GM12878 (cell line): ENCODE data around the gene PEX12. TPM values are rescaled to one million over a fixed set of nuclear protein-coding genes. Genes with fewer than 3 reads are reported as not detected.
A peak's percentile ranks its signal among the peaks of the same experiment; 100 is the strongest.

ENCODE experiments used
- ATAC-seq: fragments of 200-7000 bp; cut with Tn5 transposase; 3 replicates; pipeline ENCODE4 v1.9.1; 2020; ENCODE audit warnings: mild to moderate bottlenecking, moderate library complexity
- BruUV-seq: library from RNA; stranded (reverse); fragments of 400-500 nt; replicated peaks from 2 replicates; lab custom pipeline; 2021; lab: Mats Ljungman, UMichigan
- CTCF ChIA-PET: fragments of 300-600 bp; sonication (Branson Sonifier 250); formaldehyde crosslinking; extraction: SDS; loops from one replicate; lab custom pipeline; 2021; ENCODE audit warnings: inconsistent platforms; lab: Yijun Ruan, JAX
- POLR2A ChIA-PET: fragments of 350-600 bp; formaldehyde crosslinking; extraction: SDS; loops from one replicate; lab custom pipeline; 2021; ENCODE audit warnings: inconsistent platforms; lab: Charles Lee
- RAD21 ChIA-PET: fragments of 300-600 bp; sonication (Branson Sonifier 250); formaldehyde crosslinking; loops from one replicate; lab custom pipeline; 2023; ENCODE audit warnings: antibody characterized with exemption; ENCODE audit not compliant: unreplicated experiment; lab: Charles Lee
- SMC1A ChIA-PET: fragments of 300-600 bp; sonication (Branson Sonifier 250); formaldehyde crosslinking; loops from one replicate; lab custom pipeline; 2023; ENCODE audit not compliant: unreplicated experiment, uncharacterized antibody; lab: Charles Lee
- DNase-seq: peaks from one replicate; pipeline ENCODE4 v3.0.0-alpha.2; 2011; ENCODE audit warnings: low read depth, low spot score
- FAIRE-seq: peaks from 3 replicates; lab custom pipeline; 2011; peaks lifted over from hg19 to GRCh38; lab: Jason Lieb, UNC
- H2AFZ ChIP-seq: 2 replicates; pipeline ENCODE4 v1.6.0; 2011; ENCODE audit warnings: low read depth, low read length, control low read depth; ENCODE audit not compliant: control insufficient read depth
- H3K27ac ChIP-seq: 2 replicates; pipeline ENCODE4 v1.5.1; 2011; ENCODE audit warnings: control low read depth; ENCODE audit not compliant: control insufficient read depth, insufficient read depth
- H3K27me3 ChIP-seq, 2 experiments: replicated peaks in 1 of 2; 2 replicates each; pipeline versions ENCODE4 v1.6.0 to v1.6.1; 2011; ENCODE audit warnings: low read length in 1 of 2; ENCODE audit not compliant: control insufficient read depth in 2 of 2, insufficient read depth in 2 of 2
- H3K36me3 ChIP-seq, 2 experiments: 2 replicates each; pipeline ENCODE4 v1.5.1; 2011; ENCODE audit warnings: low read length in 1 of 2; ENCODE audit not compliant: control insufficient read depth in 2 of 2, insufficient read depth in 2 of 2
- H3K4me1 ChIP-seq: 2 replicates; pipeline ENCODE4 v1.6.1; 2011; ENCODE audit warnings: mild to moderate bottlenecking, low read length, moderate library complexity, mixed read lengths; ENCODE audit not compliant: control insufficient read depth, insufficient read depth
- H3K4me2 ChIP-seq: 2 replicates; pipeline ENCODE4 v1.6.0; 2011; ENCODE audit warnings: control low read depth; ENCODE audit not compliant: control insufficient read depth, insufficient read depth
- H3K4me3 ChIP-seq: fragments of 200-600 bp; sonication (generic); 2 replicates; pipeline ENCODE4 v1.5.1; 2016
- H3K79me2 ChIP-seq: 2 replicates; pipeline ENCODE4 v1.6.0; 2011; ENCODE audit warnings: low read length; ENCODE audit not compliant: control insufficient read depth, insufficient read depth
- H3K9ac ChIP-seq: 2 replicates; pipeline ENCODE4 v1.8.0; 2011; ENCODE audit warnings: low read length, control low read depth, mixed read lengths; ENCODE audit not compliant: control insufficient read depth, insufficient read depth
- H3K9me3 ChIP-seq: replicated peaks from 3 replicates; pipeline ENCODE4 v1.5.1; 2011; ENCODE audit warnings: mild to moderate bottlenecking, low read length; ENCODE audit not compliant: control insufficient read depth, insufficient read depth
- H4K20me1 ChIP-seq: 2 replicates; pipeline ENCODE4 v1.6.0; 2011; ENCODE audit not compliant: control insufficient read depth, insufficient read depth
- FOXK2 ChIP-seq: fragments of 450-650 bp; IDR thresholded peaks from 2 replicates; pipeline ENCODE4 v1.6.1; 2017; ENCODE audit warnings: mild to moderate bottlenecking, moderate library complexity
- IKZF1 ChIP-seq: fragments of 450-650 bp; conservative IDR thresholded peaks from 2 replicates; pipeline ENCODE4 v1.6.1; 2017; ENCODE audit warnings: antibody characterized with exemption, mild to moderate bottlenecking
- IKZF2 ChIP-seq, 2 experiments: fragments of 450-650 bp; IDR thresholded peaks; 2 replicates each; pipeline ENCODE4 v1.6.1; 2017; ENCODE audit warnings: mild to moderate bottlenecking in 2 of 2, moderate library complexity in 2 of 2
- KDM1A ChIP-seq: fragments of 200-600 bp; sonication (generic); IDR thresholded peaks from 2 replicates; pipeline ENCODE4 v1.6.1; 2016; ENCODE audit warnings: borderline replicate concordance
- NFIC ChIP-seq: IDR thresholded peaks from 2 replicates; pipeline ENCODE4 v1.6.1; 2012; ENCODE audit warnings: low read depth, mild to moderate bottlenecking, inconsistent platforms, low read length, moderate library complexity
- RB1 ChIP-seq: fragments of 450-650 bp; formaldehyde crosslinking; IDR thresholded peaks from 2 replicates; pipeline ENCODE4 v1.6.1; 2017; ENCODE audit warnings: mild to moderate bottlenecking, borderline replicate concordance
- RCOR1 ChIP-seq: conservative IDR thresholded peaks from 2 replicates; pipeline ENCODE4 v1.6.1; 2012; ENCODE audit warnings: low read depth, low read length, improper control_type of control experiment
- TBL1XR1 ChIP-seq: IDR thresholded peaks from 2 replicates; pipeline ENCODE4 v1.6.1; 2012; ENCODE audit warnings: low read depth, low read length, improper control_type of control experiment
- WGBS: methylation state at CpG from one replicate; pipeline ENCODE4 v1.1.6; 2016; ENCODE audit warnings: low lambda C conversion rate; ENCODE audit not compliant: insufficient replicate concordance, insufficient coverage; ENCODE audit errors: missing lambda C conversion rate; 5-methylcytosine and 5-hydroxymethylcytosine counted together
- in situ Hi-C: fragments of 300-500 bp; cut with MboI; formaldehyde crosslinking; loops from 9 replicates; pipeline ENCODE4 v1.14.3; 2018; ENCODE audit warnings: mixed read lengths
- intact Hi-C: fragments of 100-400 bp; cut with micrococcal nuclease; formaldehyde crosslinking; loops from one replicate; pipeline ENCODE4 v1.14.2; 2022; ENCODE audit not compliant: unreplicated experiment
- polyA plus RNA-seq, 11 experiments: library from polyadenylated mRNA; depleted of rRNA in 4 of 11; unstranded in 6 of 11; stranded (reverse) in 5 of 11; fragments of >200 nt; fragmentation: Nextera tagmentation in 4 of 11; fragmentation: Illumina TruSeq in 1 of 11; extraction: Ambion mirVana in 4 of 11; extraction: Trizol in 1 of 11; gene quantifications; 1 replicate in 1 of 11; 2 replicates in 10 of 11; pipeline versions ENCODE4 v1.2.1 to v1.2.3, GENCODE V29; 2011 to 2016; ENCODE audit warnings: inconsistent platforms in 2 of 11, missing spikeins in 2 of 11, low read depth in 1 of 11
- total RNA-seq, 4 experiments: library from RNA; depleted of rRNA in 3 of 4; stranded (reverse); fragments of >200 nt in 3 of 4; fragmentation: Illumina TruSeq in 1 of 4; extraction: Trizol in 1 of 4; gene quantifications; 2 replicates each; pipeline versions ENCODE4 v1.2.1 to v1.2.3, GENCODE V29; 2013 to 2021
- TF ChIP-seq, protein P1 (sequence below): fragments of 450-650 bp; IDR thresholded peaks from 2 replicates; pipeline ENCODE4 v1.6.1; 2017; ENCODE audit warnings: low read depth, mild to moderate bottlenecking, moderate library complexity
- TF ChIP-seq, protein P2 (sequence below), 3 experiments: IDR thresholded peaks in 2 of 3; conservative IDR thresholded peaks in 1 of 3; 2 replicates each; pipeline ENCODE4 v1.5.1; 2011; ENCODE audit warnings: low read depth in 3 of 3, low read length in 3 of 3, mild to moderate bottlenecking in 3 of 3, control low read depth in 2 of 3, moderate library complexity in 2 of 3, inconsistent platforms in 1 of 3, mixed read lengths in 1 of 3; ENCODE audit not compliant: control insufficient read depth in 2 of 3, insufficient read depth in 1 of 3; ENCODE audit errors: extremely low read depth in 1 of 3
- TF ChIP-seq, protein P3 (sequence below): fragments of 450-650 bp; IDR thresholded peaks from 2 replicates; pipeline ENCODE4 v1.6.1; 2018; ENCODE audit warnings: mild to moderate bottlenecking, low read depth, moderate library complexity; ENCODE audit not compliant: partially characterized antibody
- TF ChIP-seq, protein P4 (sequence below): fragments of 450-650 bp; conservative IDR thresholded peaks from 2 replicates; pipeline ENCODE4 v1.6.1; 2017; ENCODE audit warnings: mild to moderate bottlenecking, moderate library complexity

Gene PEX12
- total and polyA plus RNA-seq, 10 of the 15 experiments (the other 5 are each of a cell fraction or from before 2014, with no cell fraction given), result 2.9 to 15.8 (median 4.6) TPM

DNA sequence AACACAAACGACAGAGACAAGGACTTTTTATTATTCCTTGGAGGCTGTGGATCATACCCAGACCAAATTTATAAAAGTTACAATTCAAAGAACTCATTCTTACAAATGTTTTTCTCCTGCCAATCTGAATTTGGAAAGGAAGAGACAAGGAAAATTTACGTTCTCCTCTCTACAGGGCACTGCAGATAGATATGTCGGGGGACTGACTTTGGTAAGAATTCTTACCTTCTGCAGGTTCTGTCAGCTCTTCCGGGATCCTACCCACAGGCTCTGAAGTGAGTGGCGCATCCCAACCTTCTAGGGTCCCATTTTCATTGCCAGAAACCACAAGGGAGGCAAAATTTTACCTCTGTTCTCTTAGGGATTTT, 38.7 kb downstream of the PEX12 start:
- SMC1A ChIA-PET, result interaction anchor here (0.7 to 12.6 kb wide), 10 partner anchors 39 to 368 kb away, joined by 3 to 251 read pairs (median 6); partner anchors contain the start of genes AP2B1, PEX12, SLFN11 and SLFN12
- peak overlapping the region; percentile 61 for H2AFZ ChIP-seq
- no peaks in the 10 kb centered on the region for H3K9me3 ChIP-seq
- BruUV-seq, result TSS peak; percentile 41
- TF ChIP-seq FOXK2 (no peak), RCOR1 (no peak), IKZF2 (IDR thresholded peaks at IDR 0.05) (0 out of 4 replicates have a peak, but pooled peaks of 1 of the 2 experiments have one; percentile 9), NFIC (no peak), TBL1XR1 (peak; percentile 35; the same call in 1 of the 2 replicates), IKZF1 (0 out of 2 replicates have a peak, but pooled peaks have one; percentile 13), RB1 (no peak), KDM1A (no peak)
- TF ChIP-seq, protein P1, sequence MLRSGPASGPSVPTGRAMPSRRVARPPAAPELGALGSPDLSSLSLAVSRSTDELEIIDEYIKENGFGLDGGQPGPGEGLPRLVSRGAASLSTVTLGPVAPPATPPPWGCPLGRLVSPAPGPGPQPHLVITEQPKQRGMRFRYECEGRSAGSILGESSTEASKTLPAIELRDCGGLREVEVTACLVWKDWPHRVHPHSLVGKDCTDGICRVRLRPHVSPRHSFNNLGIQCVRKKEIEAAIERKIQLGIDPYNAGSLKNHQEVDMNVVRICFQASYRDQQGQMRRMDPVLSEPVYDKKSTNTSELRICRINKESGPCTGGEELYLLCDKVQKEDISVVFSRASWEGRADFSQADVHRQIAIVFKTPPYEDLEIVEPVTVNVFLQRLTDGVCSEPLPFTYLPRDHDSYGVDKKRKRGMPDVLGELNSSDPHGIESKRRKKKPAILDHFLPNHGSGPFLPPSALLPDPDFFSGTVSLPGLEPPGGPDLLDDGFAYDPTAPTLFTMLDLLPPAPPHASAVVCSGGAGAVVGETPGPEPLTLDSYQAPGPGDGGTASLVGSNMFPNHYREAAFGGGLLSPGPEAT, result 0 out of 2 replicates have a peak, but pooled peaks have one; percentile 9
- TF ChIP-seq, protein P2, sequence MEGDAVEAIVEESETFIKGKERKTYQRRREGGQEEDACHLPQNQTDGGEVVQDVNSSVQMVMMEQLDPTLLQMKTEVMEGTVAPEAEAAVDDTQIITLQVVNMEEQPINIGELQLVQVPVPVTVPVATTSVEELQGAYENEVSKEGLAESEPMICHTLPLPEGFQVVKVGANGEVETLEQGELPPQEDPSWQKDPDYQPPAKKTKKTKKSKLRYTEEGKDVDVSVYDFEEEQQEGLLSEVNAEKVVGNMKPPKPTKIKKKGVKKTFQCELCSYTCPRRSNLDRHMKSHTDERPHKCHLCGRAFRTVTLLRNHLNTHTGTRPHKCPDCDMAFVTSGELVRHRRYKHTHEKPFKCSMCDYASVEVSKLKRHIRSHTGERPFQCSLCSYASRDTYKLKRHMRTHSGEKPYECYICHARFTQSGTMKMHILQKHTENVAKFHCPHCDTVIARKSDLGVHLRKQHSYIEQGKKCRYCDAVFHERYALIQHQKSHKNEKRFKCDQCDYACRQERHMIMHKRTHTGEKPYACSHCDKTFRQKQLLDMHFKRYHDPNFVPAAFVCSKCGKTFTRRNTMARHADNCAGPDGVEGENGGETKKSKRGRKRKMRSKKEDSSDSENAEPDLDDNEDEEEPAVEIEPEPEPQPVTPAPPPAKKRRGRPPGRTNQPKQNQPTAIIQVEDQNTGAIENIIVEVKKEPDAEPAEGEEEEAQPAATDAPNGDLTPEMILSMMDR (IDR thresholded peaks at IDR 0.05 in 2 of 3, conservative IDR thresholded peaks at IDR 0.05 in 1 of 3; ENCODE audit: control insufficient read depth in 2 of 3, extremely low read depth in 1 of 3, insufficient read depth in 1 of 3, low read depth in 3 of 3, low read length in 3 of 3), result no peak
- TF ChIP-seq, protein P3, sequence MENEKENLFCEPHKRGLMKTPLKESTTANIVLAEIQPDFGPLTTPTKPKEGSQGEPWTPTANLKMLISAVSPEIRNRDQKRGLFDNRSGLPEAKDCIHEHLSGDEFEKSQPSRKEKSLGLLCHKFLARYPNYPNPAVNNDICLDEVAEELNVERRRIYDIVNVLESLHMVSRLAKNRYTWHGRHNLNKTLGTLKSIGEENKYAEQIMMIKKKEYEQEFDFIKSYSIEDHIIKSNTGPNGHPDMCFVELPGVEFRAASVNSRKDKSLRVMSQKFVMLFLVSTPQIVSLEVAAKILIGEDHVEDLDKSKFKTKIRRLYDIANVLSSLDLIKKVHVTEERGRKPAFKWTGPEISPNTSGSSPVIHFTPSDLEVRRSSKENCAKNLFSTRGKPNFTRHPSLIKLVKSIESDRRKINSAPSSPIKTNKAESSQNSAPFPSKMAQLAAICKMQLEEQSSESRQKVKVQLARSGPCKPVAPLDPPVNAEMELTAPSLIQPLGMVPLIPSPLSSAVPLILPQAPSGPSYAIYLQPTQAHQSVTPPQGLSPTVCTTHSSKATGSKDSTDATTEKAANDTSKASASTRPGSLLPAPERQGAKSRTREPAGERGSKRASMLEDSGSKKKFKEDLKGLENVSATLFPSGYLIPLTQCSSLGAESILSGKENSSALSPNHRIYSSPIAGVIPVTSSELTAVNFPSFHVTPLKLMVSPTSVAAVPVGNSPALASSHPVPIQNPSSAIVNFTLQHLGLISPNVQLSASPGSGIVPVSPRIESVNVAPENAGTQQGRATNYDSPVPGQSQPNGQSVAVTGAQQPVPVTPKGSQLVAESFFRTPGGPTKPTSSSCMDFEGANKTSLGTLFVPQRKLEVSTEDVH, result no peak
- TF ChIP-seq, protein P4, sequence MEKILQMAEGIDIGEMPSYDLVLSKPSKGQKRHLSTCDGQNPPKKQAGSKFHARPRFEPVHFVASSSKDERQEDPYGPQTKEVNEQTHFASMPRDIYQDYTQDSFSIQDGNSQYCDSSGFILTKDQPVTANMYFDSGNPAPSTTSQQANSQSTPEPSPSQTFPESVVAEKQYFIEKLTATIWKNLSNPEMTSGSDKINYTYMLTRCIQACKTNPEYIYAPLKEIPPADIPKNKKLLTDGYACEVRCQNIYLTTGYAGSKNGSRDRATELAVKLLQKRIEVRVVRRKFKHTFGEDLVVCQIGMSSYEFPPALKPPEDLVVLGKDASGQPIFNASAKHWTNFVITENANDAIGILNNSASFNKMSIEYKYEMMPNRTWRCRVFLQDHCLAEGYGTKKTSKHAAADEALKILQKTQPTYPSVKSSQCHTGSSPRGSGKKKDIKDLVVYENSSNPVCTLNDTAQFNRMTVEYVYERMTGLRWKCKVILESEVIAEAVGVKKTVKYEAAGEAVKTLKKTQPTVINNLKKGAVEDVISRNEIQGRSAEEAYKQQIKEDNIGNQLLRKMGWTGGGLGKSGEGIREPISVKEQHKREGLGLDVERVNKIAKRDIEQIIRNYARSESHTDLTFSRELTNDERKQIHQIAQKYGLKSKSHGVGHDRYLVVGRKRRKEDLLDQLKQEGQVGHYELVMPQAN, result no peak
- ATAC-seq, result no peak
- WGBS, result 2% methylated on average over 5 of the region's 5 CpGs
- FAIRE-seq, result no peak
- H3K4me2 ChIP-seq, result peak overlapping the region; percentile 85
- peak overlapping the region; percentile 80 for H3K9ac ChIP-seq
- H3K4me1 ChIP-seq, result peaks cover 19% of the 10 kb centered on the region
- peaks cover 54% of the 10 kb centered on the region for H3K79me2 ChIP-seq
- CTCF ChIA-PET, result interaction anchor here (0.6 to 16.4 kb wide), 24 partner anchors 8 to 457 kb away, joined by 3 to 321 read pairs (median 4); partner anchors contain the start of genes PEX12, SLFN11, SLFN13 and SLFN14
- peak overlapping the region; percentile 92 for H3K27ac ChIP-seq
- POLR2A ChIA-PET, result interaction anchor here (0.6 to 1.0 kb wide), 6 partner anchors 86 to 1856 kb away, joined by 3 to 5 read pairs (median 3); partner anchors contain the start of gene SLFN13
- H3K4me3 ChIP-seq, result peak overlapping the region; percentile 84
- no peaks in the 10 kb centered on the region for H3K36me3 ChIP-seq
- no peaks in the 10 kb centered on the region for H3K27me3 ChIP-seq
- RAD21 ChIA-PET, result interaction anchor here (0.7 to 8.2 kb wide), 7 partner anchors 39 to 399 kb away, joined by 3 to 171 read pairs (median 11); partner anchors contain the start of genes PEX12, SLFN11, SLFN13 and TAF15
- in situ Hi-C loops (loop anchor here (5.0 kb wide), 3 partner anchors 167 to 372 kb away; partner anchors contain the start of gene SLFN11), intact Hi-C loops (loop anchor here (1.0 to 10.0 kb wide), 5 partner anchors 107 to 395 kb away; partner anchors contain the start of genes NLE1, SLFN12, SLFN5 and UNC45B)
- DNase-seq, result no peak
- no peaks in the 10 kb centered on the region for H4K20me1 ChIP-seq
